GM12864 (cell line): ENCODE data around the gene MICU2.

Experiments used
- DNase-seq: peaks from one replicate; pipeline ENCODE4 v3.0.0-alpha.2; 2011; ENCODE audit warnings: low read depth
- H3K4me3 ChIP-seq: 2 replicates; pipeline ENCODE4 v1.5.1; 2011; ENCODE audit warnings: mild to moderate bottlenecking, low read depth, low read length, control low read depth
- CTCF ChIP-seq: IDR thresholded peaks from 2 replicates; pipeline ENCODE4 v1.5.1; 2011; ENCODE audit warnings: low read depth, mild to moderate bottlenecking, moderate library complexity, low read length, control low read depth, inconsistent platforms; ENCODE audit errors: missing control alignments

MICU2 gene

GRCh38 chr13:21580736-21581135 lies 23.2 kb downstream of the MICU2 start:
- no peak overlapping the region for H3K4me3 ChIP-seq
- no peak for TF ChIP-seq CTCF
- DNase-seq = no peak

GRCh38 chr13:21579754-21580316 lies 24.1 kb downstream of the MICU2 start:
- H3K4me3 ChIP-seq = no peak overlapping the region; the same call in 1 of the 2 replicates
- TF ChIP-seq CTCF = no peak
- peak; percentile 64 for DNase-seq

GRCh38 chr13:21578748-21579147 lies 25.2 kb downstream of the MICU2 start:
- no peak overlapping the region for H3K4me3 ChIP-seq
- no peak for DNase-seq
- no peak for TF ChIP-seq CTCF

- H3K4me3 ChIP-seq = no peak overlapping the region
- TF ChIP-seq CTCF = no peak
- no peak for DNase-seq
Measured at GRCh38 chr13:21576426-21576825, 27.5 kb downstream of the MICU2 start.

DNA sequence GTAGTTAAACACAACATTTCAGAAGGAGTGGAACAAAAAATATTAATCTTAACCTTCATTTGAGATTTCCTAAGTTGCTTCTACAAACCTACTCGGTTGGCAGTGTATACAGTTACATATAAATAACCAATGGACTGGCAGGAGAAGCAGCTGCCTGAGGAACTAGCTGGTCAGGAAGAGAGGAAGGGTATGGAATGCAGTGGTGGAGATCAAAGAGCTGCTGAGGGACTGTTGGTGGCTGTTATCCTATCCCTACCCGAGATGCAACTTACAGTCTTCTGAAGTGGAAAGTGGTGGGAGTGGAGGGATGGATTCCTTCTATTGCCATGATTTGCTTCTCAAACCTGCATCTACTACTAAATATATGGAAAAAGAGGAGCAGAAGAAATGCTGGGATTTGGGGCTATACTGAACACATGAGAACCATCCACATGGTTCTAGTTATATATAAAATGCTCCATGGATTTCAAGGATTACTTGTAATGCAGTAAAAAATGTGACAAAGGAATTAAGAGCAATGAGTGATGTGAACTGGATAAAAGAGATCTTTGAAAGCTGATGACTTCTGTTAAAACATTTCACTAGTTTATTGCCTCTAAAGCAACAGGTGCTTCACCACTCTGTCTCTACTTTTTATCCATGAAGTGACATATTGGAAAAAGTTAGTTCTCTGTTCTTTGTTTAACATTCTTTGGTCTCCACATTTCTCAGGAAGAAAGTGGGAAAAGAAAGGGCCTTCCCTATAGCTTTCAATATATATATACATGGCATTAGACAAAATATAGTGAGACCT lies 29.9 kb downstream of the MICU2 start:
- TF ChIP-seq CTCF = no peak
- DNase-seq = no peak
- no peak overlapping the region for H3K4me3 ChIP-seq

DNA sequence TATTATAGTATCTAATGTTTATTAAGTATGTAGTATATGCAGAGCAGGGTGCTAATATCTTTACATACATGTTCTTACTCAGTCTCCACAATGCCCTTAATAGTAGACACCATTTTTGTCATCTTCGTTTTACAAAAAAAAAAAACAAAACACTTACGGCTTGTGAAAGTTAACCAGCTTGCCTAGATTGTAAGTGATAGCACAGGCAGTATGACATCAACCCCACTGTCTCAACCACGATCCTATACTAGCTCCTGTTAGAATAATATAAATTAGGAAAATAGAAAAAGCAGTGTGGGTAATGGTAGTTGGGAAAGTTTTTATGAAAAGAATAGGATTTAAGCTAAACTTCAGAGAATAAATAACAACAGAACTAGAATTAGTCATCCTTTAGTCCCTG lies 34.3 kb downstream of the MICU2 start:
- DNase-seq = no peak
- H3K4me3 ChIP-seq = no peak overlapping the region
- TF ChIP-seq CTCF = no peak

DNA sequence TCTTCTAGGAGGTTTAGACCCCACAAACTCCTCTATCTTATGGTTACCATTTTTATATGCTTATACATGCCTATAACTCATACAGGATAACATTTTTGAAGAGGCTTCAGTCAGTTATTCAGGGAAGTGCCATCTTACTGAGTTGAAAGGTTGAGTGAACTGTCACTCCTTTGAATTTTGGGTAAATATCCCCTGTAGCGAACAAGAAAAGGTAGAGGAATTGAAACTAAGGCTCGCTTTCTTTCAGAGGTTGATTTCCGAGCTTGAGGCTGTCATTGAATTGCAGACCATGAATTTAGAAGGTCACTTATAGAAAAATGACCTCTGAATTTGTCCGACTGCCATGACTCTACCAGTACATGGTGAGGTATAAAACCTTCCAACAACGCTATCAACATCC lies 35.1 kb downstream of the MICU2 start:
- no peak overlapping the region for H3K4me3 ChIP-seq
- DNase-seq = no peak
- no peak for TF ChIP-seq CTCF
